Activated CD4-positive, alpha-beta T cell treated with anti-CD3 and anti-CD28 coated beads, Interleukin-2, Interleukin-6, amounts not matched to agents 100 ng/mL and 50 ng/mL, durations not matched to agents 16 hours and 8 hours (primary cell): ENCODE data around the gene DCX.

Source experiments
- DNase-seq: peaks from one replicate; pipeline ENCODE4 v3.0.0-alpha.2; 2020

Gene DCX

GRCh38 chrX:111302284-111302683 is 109.7 kb downstream of the DCX start:
- DNase-seq, result no peak

GRCh38 chrX:111288841-111289240 is 123.2 kb downstream of the DCX start:
- no peak for DNase-seq

GRCh38 chrX:111284631-111285293 is 127.2 kb downstream of the DCX start:
- no peak for DNase-seq

GRCh38 chrX:111283446-111283845 is 128.5 kb downstream of the DCX start:
- no peak for DNase-seq

- DNase-seq, result no peak
Measured at GRCh38 chrX:111282991-111283390, 129.0 kb downstream of the DCX start.

- DNase-seq, result no peak
Measured at GRCh38 chrX:111282139-111282538, 129.9 kb downstream of the DCX start.

GRCh38 chrX:111270339-111270738 is 141.7 kb downstream of the DCX start, which contains the start of gene CAPN6:
Gene CAPN6, minus strand, starts transcription at chrX:111270483. Its CDS starts 6,547 bp downstream, at chrX:111263936.
- DNase-seq, result no peak

- DNase-seq, result no peak
Measured at GRCh38 chrX:111268506-111268905, 143.5 kb downstream of the DCX start.

- no peak for DNase-seq
Measured at GRCh38 chrX:111265486-111265885, 146.5 kb downstream of the DCX start.

- no peak for DNase-seq
Measured at GRCh38 chrX:111264385-111264784, 147.6 kb downstream of the DCX start.

GRCh38 chrX:111262086-111262485 is 149.9 kb downstream of the DCX start:
- no peak for DNase-seq

GRCh38 chrX:111260451-111260850 is 151.5 kb downstream of the DCX start:
- DNase-seq, result no peak

- no peak for DNase-seq
Measured at GRCh38 chrX:111259559-111259958, 152.4 kb downstream of the DCX start.

GRCh38 chrX:111257733-111258132 is 154.3 kb downstream of the DCX start:
- DNase-seq, result no peak

- no peak for DNase-seq
Measured at GRCh38 chrX:111254896-111255693, 156.9 kb downstream of the DCX start.

GRCh38 chrX:111244235-111244750 is 167.7 kb downstream of the DCX start:
- peak; percentile 26 for DNase-seq
